ENCODE results near the gene ARID5B.

Gene ARID5B

GRCh38 chr10:62112963-62113362, 211.5 kb downstream of the ARID5B start:
- Histone ChIP-seq H3K9me3 (replicated peaks; ENCODE audit: low read length) (no peaks in the 10 kb centered on the region), H3K4me2 (ENCODE audit: low read length) (no peak overlapping the region), H3K9ac (ENCODE audit: low read depth, low read length) (no peak overlapping the region), H3K27me3 (ENCODE audit: control insufficient read depth, insufficient read depth, low read length) (no peaks in the 10 kb centered on the region), H3K4me1 (ENCODE audit: control insufficient read depth, insufficient read depth, low read length) (peaks cover 4% of the 10 kb centered on the region), H3K36me3 (ENCODE audit: insufficient read depth, low read length) (no peaks in the 10 kb centered on the region), H3K4me3 (ENCODE audit: low read length) (no peak overlapping the region)

DNA sequence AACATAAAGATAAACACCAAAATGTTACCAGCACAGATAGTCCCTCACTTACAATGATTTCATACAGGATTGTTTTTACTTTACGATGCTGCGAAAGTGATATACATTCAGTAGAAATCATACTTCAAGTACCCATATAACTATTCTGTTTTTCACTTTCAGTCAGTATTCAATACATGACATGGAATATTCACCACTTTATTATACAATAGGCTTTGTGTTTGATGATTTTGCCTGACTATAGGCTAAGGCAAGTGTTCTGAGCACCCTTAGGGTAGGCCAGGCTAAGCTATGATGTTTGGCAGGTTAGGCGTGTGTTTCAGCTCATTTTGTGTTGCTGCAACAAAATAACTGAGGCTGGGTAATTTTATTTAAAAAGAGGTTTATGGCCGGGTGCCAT, 212.2 kb downstream of the ARID5B start:
- no peaks in the 10 kb centered on the region for H3K36me3 ChIP-seq (ENCODE audit: insufficient read depth, low read length)
- H3K27me3 ChIP-seq (ENCODE audit: control insufficient read depth, insufficient read depth, low read length): no peaks in the 10 kb centered on the region
- H3K4me1 ChIP-seq (ENCODE audit: control insufficient read depth, insufficient read depth, low read length): peaks cover 4% of the 10 kb centered on the region
- no peak overlapping the region for H3K4me2 ChIP-seq (ENCODE audit: low read length)
- no peak overlapping the region for H3K9ac ChIP-seq (ENCODE audit: low read depth, low read length)
- no peaks in the 10 kb centered on the region for H3K9me3 ChIP-seq (replicated peaks; ENCODE audit: low read length)
- no peak overlapping the region for H3K4me3 ChIP-seq (ENCODE audit: low read length)

- H3K4me2 ChIP-seq (ENCODE audit: low read length): no peak overlapping the region
- peaks cover 4% of the 10 kb centered on the region for H3K4me1 ChIP-seq (ENCODE audit: control insufficient read depth, insufficient read depth, low read length)
- H3K36me3 ChIP-seq (ENCODE audit: insufficient read depth, low read length): no peaks in the 10 kb centered on the region
- no peaks in the 10 kb centered on the region for H3K27me3 ChIP-seq (ENCODE audit: control insufficient read depth, insufficient read depth, low read length)
- H3K4me3 ChIP-seq (ENCODE audit: low read length): no peak overlapping the region
- no peak overlapping the region for H3K9ac ChIP-seq (ENCODE audit: low read depth, low read length)
- H3K9me3 ChIP-seq (replicated peaks; ENCODE audit: low read length): no peaks in the 10 kb centered on the region
Measured at GRCh38 chr10:62115321-62115720, 213.8 kb downstream of the ARID5B start.

DNA sequence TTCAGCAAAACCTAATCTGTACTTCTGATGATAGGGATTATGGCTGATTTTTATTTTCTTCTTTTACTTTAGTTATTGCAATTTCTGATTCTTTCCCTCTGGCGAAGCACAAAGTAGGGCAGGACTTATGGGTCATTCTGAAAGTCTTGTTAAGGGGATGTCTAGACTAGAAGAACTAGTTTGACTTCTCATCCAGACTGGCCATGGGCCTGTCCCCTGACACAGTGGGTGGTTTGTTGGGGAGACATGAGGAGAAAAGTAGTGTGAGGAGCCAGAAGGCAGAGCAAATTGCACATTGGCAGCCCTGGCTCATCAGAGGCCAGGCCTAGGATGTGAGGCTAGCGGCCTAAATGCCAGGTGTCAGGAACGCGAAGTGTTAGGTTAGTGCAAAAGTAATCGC, 214.3 kb downstream of the ARID5B start:
- Histone ChIP-seq H3K27me3 (ENCODE audit: control insufficient read depth, insufficient read depth, low read length) (no peaks in the 10 kb centered on the region), H3K9ac (ENCODE audit: low read depth, low read length) (no peak overlapping the region), H3K4me3 (ENCODE audit: low read length) (no peak overlapping the region), H3K4me1 (ENCODE audit: control insufficient read depth, insufficient read depth, low read length) (peaks cover 8% of the 10 kb centered on the region), H3K9me3 (replicated peaks; ENCODE audit: low read length) (no peaks in the 10 kb centered on the region), H3K36me3 (ENCODE audit: insufficient read depth, low read length) (no peaks in the 10 kb centered on the region), H3K4me2 (ENCODE audit: low read length) (no peak overlapping the region)

DNA sequence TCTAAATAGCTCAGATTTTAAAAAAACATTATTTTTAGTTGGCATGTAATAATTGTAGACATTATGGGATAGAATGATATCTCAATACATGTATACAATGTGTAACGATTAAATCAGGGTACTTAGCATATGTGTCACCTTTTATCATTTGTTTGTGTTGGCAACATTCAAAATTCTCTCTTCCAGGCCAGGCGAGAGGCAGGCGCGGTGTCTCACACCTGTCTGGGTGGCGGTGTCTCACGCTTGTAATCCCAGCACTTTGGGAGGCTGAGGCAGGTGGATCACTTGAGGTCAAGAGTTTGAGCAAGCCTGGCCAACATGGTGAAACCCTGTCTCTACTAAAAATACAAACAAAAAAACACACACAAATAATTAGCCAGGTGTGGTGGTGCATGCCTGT, 215.4 kb downstream of the ARID5B start:
- Histone ChIP-seq H3K4me3 (ENCODE audit: low read length) (no peak overlapping the region), H3K27me3 (ENCODE audit: control insufficient read depth, insufficient read depth, low read length) (no peaks in the 10 kb centered on the region), H3K4me1 (ENCODE audit: control insufficient read depth, insufficient read depth, low read length) (peaks cover 17% of the 10 kb centered on the region), H3K4me2 (ENCODE audit: low read length) (no peak overlapping the region), H3K9me3 (replicated peaks; ENCODE audit: low read length) (no peaks in the 10 kb centered on the region), H3K36me3 (ENCODE audit: insufficient read depth, low read length) (no peaks in the 10 kb centered on the region), H3K9ac (ENCODE audit: low read depth, low read length) (no peak overlapping the region)

GRCh38 chr10:62121187-62121530, 219.7 kb downstream of the ARID5B start:
- Histone ChIP-seq H3K4me3 (ENCODE audit: low read length) (no peak overlapping the region), H3K4me2 (ENCODE audit: low read length) (peak overlapping the region; percentile 1), H3K27me3 (ENCODE audit: control insufficient read depth, insufficient read depth, low read length) (no peaks in the 10 kb centered on the region), H3K9ac (ENCODE audit: low read depth, low read length) (no peak overlapping the region), H3K9me3 (replicated peaks; ENCODE audit: low read length) (no peaks in the 10 kb centered on the region), H3K36me3 (ENCODE audit: insufficient read depth, low read length) (no peaks in the 10 kb centered on the region), H3K4me1 (ENCODE audit: control insufficient read depth, insufficient read depth, low read length) (peaks cover 13% of the 10 kb centered on the region)

DNA sequence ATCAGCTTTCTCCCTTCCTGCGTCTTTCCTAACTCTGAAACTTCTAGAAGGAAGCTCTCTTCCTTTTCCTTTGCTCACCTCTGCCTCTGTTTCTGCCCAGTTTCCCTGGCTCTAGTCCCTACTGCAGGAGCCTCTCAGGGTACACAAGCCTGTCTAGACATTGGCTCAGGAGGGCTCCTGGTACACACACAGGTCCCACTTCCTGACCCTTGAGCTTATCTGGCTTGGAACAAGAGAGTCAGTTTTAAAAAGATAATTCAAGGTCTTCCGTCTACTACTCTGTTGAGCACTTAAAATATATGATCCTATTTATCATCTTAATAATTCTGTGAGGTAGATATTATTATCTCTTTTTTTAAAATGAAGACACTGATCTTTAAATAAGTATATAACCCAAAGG, 226.5 kb downstream of the ARID5B start:
- no peaks in the 10 kb centered on the region for H3K27me3 ChIP-seq (ENCODE audit: control insufficient read depth, insufficient read depth, low read length)
- no peak overlapping the region for H3K4me3 ChIP-seq (ENCODE audit: low read length)
- no peaks in the 10 kb centered on the region for H3K9me3 ChIP-seq (replicated peaks; ENCODE audit: low read length)
- no peak overlapping the region for H3K9ac ChIP-seq (ENCODE audit: low read depth, low read length)
- no peak overlapping the region for H3K4me2 ChIP-seq (ENCODE audit: low read length)
- H3K36me3 ChIP-seq (ENCODE audit: insufficient read depth, low read length): no peaks in the 10 kb centered on the region
- peaks cover 20% of the 10 kb centered on the region for H3K4me1 ChIP-seq (ENCODE audit: control insufficient read depth, insufficient read depth, low read length)

DNA sequence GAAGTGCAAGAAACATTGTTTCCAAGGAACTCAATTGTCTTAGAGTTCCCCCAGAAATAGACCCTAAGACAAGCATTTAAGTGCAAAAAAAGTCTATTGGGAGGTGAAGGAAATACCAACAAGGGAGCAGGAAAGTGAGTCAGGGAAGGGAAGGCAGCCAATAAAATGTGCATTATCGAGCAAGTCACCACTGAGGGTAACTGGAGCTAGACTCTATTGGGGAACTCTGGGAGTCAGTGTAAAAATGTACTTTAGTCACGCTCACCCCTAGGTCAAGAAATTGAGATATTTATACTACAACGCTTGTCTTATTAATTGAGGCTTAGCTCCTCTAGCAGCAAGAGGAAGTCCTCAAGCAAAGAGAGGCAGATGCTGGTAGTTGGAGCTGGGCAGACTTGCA, 229.4 kb downstream of the ARID5B start:
- H3K9me3 ChIP-seq (replicated peaks; ENCODE audit: low read length): no peaks in the 10 kb centered on the region

GRCh38 chr10:62131724-62132123, 230.2 kb downstream of the ARID5B start:
- H3K4me3 ChIP-seq (ENCODE audit: low read length): no peak overlapping the region
- no peak overlapping the region for H3K9ac ChIP-seq (ENCODE audit: low read depth, low read length)
- peaks cover 20% of the 10 kb centered on the region for H3K4me1 ChIP-seq (ENCODE audit: control insufficient read depth, insufficient read depth, low read length)

More for the DNA sequence above, 229.4 kb downstream of the ARID5B start:
- Histone ChIP-seq H3K4me3 (ENCODE audit: low read length) (no peak overlapping the region), H3K36me3 (ENCODE audit: insufficient read depth, low read length) (no peaks in the 10 kb centered on the region), H3K4me1 (ENCODE audit: control insufficient read depth, insufficient read depth, low read length) (peaks cover 20% of the 10 kb centered on the region), H3K27me3 (ENCODE audit: control insufficient read depth, insufficient read depth, low read length) (no peaks in the 10 kb centered on the region), H3K4me2 (ENCODE audit: low read length) (no peak overlapping the region), H3K9ac (ENCODE audit: low read depth, low read length) (no peak overlapping the region)

GRCh38 chr10:62133618-62134017, 232.1 kb downstream of the ARID5B start:
- H3K36me3 ChIP-seq (ENCODE audit: insufficient read depth, low read length): no peaks in the 10 kb centered on the region
- H3K4me1 ChIP-seq (ENCODE audit: control insufficient read depth, insufficient read depth, low read length): peaks cover 20% of the 10 kb centered on the region
- no peak overlapping the region for H3K9ac ChIP-seq (ENCODE audit: low read depth, low read length)
- H3K9me3 ChIP-seq (replicated peaks; ENCODE audit: low read length): peaks cover 3% of the 10 kb centered on the region
- H3K4me2 ChIP-seq (ENCODE audit: low read length): no peak overlapping the region
- no peaks in the 10 kb centered on the region for H3K27me3 ChIP-seq (ENCODE audit: control insufficient read depth, insufficient read depth, low read length)
- no peak overlapping the region for H3K4me3 ChIP-seq (ENCODE audit: low read length)

More at GRCh38 chr10:62131724-62132123, 230.2 kb downstream of the ARID5B start:
- H3K27me3 ChIP-seq (ENCODE audit: control insufficient read depth, insufficient read depth, low read length): no peaks in the 10 kb centered on the region
- no peaks in the 10 kb centered on the region for H3K9me3 ChIP-seq (replicated peaks; ENCODE audit: low read length)
- H3K36me3 ChIP-seq (ENCODE audit: insufficient read depth, low read length): no peaks in the 10 kb centered on the region
- no peak overlapping the region for H3K4me2 ChIP-seq (ENCODE audit: low read length)

DNA sequence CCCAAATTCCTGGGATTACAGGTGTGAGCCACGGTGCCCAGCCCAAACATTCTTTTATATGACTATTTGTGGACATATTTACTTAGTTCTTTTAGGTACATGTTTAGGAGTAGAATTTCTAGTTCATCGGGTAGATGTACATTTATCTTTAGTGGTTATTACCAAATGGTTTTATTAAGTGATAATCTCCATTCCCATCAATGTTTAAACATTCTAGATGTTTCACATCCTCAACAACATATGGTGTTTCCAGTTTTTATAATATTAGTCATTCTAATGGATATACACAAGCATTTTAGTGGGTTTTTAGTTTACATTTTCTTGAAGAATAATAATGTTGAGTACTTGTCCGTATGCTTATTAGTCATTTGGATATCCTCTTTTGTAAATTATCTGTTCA, 235.4 kb downstream of the ARID5B start:
- Histone ChIP-seq H3K9me3 (replicated peaks; ENCODE audit: low read length) (peaks cover 3% of the 10 kb centered on the region), H3K4me1 (ENCODE audit: control insufficient read depth, insufficient read depth, low read length) (peaks cover under 1% of the 10 kb centered on the region), H3K4me3 (ENCODE audit: low read length) (no peak overlapping the region), H3K36me3 (ENCODE audit: insufficient read depth, low read length) (no peaks in the 10 kb centered on the region), H3K9ac (ENCODE audit: low read depth, low read length) (no peak overlapping the region), H3K27me3 (ENCODE audit: control insufficient read depth, insufficient read depth, low read length) (no peaks in the 10 kb centered on the region), H3K4me2 (ENCODE audit: low read length) (no peak overlapping the region)

Data from skeletal muscle satellite cell (primary cell).